ENCODE data around the gene MTHFD2L. TPM values are rescaled to one million over a fixed set of nuclear protein-coding genes. Genes with fewer than 3 reads are reported as not detected.

MTHFD2L gene
- total RNA-seq, 1 donor from 2014 or later: 14.7 TPM

DNA sequence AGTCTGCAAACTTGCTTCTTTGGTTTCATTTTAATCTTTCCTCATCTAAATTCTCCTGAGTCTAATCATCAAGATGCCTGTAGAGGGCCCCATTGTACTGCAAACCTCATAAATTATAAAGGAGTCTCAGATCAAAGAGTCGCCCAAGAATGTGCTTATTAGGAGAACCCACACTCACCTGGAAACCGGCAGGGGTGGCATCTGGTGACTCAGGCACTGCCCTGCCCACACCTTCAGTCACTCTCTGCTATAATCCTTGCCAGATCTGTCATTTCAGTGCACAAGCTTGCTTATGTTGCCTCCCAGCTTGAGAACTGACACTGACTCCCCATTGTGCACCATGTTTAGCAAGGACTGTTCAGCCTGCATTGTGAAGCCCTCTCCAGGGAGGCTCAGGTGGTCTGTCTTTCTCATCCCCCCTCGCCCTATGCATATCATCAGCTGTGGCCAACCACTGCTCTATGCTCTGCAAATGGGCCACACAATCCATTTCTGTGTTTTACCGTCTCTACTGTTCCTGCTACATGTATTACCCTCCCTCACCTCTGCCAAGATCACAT lies 162.7 kb downstream of the MTHFD2L start:
- TF ChIP-seq, protein P1, sequence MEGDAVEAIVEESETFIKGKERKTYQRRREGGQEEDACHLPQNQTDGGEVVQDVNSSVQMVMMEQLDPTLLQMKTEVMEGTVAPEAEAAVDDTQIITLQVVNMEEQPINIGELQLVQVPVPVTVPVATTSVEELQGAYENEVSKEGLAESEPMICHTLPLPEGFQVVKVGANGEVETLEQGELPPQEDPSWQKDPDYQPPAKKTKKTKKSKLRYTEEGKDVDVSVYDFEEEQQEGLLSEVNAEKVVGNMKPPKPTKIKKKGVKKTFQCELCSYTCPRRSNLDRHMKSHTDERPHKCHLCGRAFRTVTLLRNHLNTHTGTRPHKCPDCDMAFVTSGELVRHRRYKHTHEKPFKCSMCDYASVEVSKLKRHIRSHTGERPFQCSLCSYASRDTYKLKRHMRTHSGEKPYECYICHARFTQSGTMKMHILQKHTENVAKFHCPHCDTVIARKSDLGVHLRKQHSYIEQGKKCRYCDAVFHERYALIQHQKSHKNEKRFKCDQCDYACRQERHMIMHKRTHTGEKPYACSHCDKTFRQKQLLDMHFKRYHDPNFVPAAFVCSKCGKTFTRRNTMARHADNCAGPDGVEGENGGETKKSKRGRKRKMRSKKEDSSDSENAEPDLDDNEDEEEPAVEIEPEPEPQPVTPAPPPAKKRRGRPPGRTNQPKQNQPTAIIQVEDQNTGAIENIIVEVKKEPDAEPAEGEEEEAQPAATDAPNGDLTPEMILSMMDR (IDR thresholded peaks at IDR 0.05): peak; percentile 74
- Mint-ChIP-seq H3K27me3 (ENCODE audit: unreplicated experiment) (peaks cover 18% of the 10 kb centered on the region), H3K9me3 (ENCODE audit: unreplicated experiment) (no peaks in the 10 kb centered on the region), H3K4me1 (ENCODE audit: unreplicated experiment) (peaks cover 10% of the 10 kb centered on the region), H3K4me3 (ENCODE audit: unreplicated experiment) (no peak overlapping the region), H3K27ac (ENCODE audit: unreplicated experiment) (no peak overlapping the region), H3K36me3 (ENCODE audit: unreplicated experiment) (no peaks in the 10 kb centered on the region)
- no peak for DNase-seq (ENCODE audit: extremely low spot score, unreplicated experiment)

DNA sequence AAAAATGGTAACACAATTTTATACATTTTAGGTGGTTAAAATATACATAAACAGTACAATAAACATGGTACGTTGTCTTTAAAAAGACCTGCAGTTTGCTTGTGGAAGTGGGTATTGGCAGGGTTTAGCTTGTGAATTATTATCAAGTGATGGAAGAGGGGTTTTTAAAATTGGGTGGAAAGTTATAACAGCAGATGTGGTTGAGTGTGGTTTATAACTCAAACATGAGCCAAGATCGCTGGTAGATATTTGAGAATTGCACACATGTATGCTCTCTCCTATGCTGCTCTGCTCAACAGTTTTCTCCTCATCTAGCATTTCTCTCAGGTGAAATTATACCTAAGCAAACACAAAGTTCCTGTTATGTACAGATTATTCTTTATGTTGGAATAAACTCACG lies 164.4 kb downstream of the MTHFD2L start:
- DNase-seq (ENCODE audit: extremely low spot score, unreplicated experiment): no peak
- Mint-ChIP-seq H3K36me3 (ENCODE audit: unreplicated experiment) (no peaks in the 10 kb centered on the region), H3K4me1 (ENCODE audit: unreplicated experiment) (peaks cover 6% of the 10 kb centered on the region), H3K4me3 (ENCODE audit: unreplicated experiment) (no peak overlapping the region), H3K27me3 (ENCODE audit: unreplicated experiment) (peaks cover 18% of the 10 kb centered on the region), H3K9me3 (ENCODE audit: unreplicated experiment) (no peaks in the 10 kb centered on the region), H3K27ac (ENCODE audit: unreplicated experiment) (no peak overlapping the region)
- TF ChIP-seq, protein P1 (IDR thresholded peaks at IDR 0.05): no peak

DNA sequence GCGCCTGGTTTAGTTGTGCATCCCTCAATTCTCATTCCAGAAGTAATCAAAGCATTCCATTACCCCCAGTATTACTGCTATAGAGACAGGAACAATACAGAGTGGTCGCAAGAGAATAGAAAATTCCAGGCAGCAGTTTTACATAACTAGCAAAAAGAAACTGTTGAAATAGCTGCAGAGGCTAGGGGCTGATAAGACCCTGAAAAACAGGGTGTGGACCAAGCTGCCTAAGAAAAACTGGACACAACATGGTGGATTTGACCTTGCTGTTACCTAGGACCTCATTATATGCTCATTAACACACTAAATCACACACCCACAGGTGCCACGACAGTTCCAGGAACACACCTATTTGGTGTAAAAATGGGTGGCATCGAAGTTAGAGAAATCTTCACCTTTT lies 165.7 kb downstream of the MTHFD2L start:
- Mint-ChIP-seq H3K4me3 (ENCODE audit: unreplicated experiment) (no peak overlapping the region), H3K27ac (ENCODE audit: unreplicated experiment) (no peak overlapping the region), H3K9me3 (ENCODE audit: unreplicated experiment) (peaks cover under 1% of the 10 kb centered on the region), H3K36me3 (ENCODE audit: unreplicated experiment) (no peaks in the 10 kb centered on the region), H3K27me3 (ENCODE audit: unreplicated experiment) (peaks cover 18% of the 10 kb centered on the region), H3K4me1 (ENCODE audit: unreplicated experiment) (peaks cover 20% of the 10 kb centered on the region)
- no peak for DNase-seq (ENCODE audit: extremely low spot score, unreplicated experiment)
- TF ChIP-seq, protein P1 (IDR thresholded peaks at IDR 0.05): no peak

DNA sequence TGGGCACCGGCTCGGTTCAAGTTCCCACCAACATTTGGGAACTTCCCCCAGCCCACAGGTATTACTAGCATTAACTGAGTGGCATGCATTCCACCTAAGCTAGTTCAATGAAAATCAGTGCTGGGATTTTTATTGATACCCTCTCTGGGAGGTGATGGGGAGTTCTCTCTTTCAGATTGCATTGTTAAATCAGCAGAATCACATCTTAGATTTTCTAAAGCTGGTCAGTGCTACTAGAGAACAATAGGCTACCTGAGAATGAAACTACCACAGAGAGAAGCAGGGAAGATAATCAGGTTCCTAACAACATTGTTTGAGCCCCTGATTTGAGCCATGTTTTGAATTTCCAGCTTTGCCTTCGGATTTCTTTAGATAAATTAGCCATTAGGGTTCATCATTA lies 166.3 kb downstream of the MTHFD2L start:
- Mint-ChIP-seq H3K27me3 (ENCODE audit: unreplicated experiment) (peaks cover 18% of the 10 kb centered on the region), H3K27ac (ENCODE audit: unreplicated experiment) (no peak overlapping the region), H3K4me1 (ENCODE audit: unreplicated experiment) (peaks cover 21% of the 10 kb centered on the region), H3K36me3 (ENCODE audit: unreplicated experiment) (no peaks in the 10 kb centered on the region), H3K9me3 (ENCODE audit: unreplicated experiment) (peaks cover 7% of the 10 kb centered on the region), H3K4me3 (ENCODE audit: unreplicated experiment) (no peak overlapping the region)
- TF ChIP-seq, protein P1 (IDR thresholded peaks at IDR 0.05): no peak
- DNase-seq (ENCODE audit: extremely low spot score, unreplicated experiment): no peak

DNA sequence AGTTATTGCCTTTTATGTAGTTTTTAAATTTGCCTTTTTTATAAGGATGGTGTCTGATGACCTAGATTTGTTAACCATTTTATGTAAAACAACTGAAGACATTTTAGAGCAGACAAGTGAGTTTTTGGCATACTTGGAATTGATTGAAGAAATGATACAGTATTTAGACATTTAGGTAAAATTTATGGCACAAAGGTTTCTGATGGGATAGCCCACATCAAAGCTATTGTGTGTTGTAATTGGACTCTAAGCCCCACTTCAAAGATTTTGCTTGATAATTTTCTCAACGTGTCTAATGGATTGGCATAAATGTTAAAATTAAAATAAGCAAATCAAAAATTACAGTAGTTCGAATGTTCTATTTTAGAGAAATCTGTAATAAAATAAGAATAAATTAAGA lies 168.0 kb downstream of the MTHFD2L start:
- Mint-ChIP-seq H3K4me1 (ENCODE audit: unreplicated experiment) (peaks cover 16% of the 10 kb centered on the region), H3K27ac (ENCODE audit: unreplicated experiment) (no peak overlapping the region), H3K4me3 (ENCODE audit: unreplicated experiment) (no peak overlapping the region), H3K36me3 (ENCODE audit: unreplicated experiment) (no peaks in the 10 kb centered on the region), H3K27me3 (ENCODE audit: unreplicated experiment) (peaks cover 18% of the 10 kb centered on the region), H3K9me3 (ENCODE audit: unreplicated experiment) (peaks cover 8% of the 10 kb centered on the region)
- TF ChIP-seq, protein P1 (IDR thresholded peaks at IDR 0.05): no peak
- no peak for DNase-seq (ENCODE audit: extremely low spot score, unreplicated experiment)

Data from osteocyte (in vitro differentiated cells).